VCaP (cell line): Measurements from ENCODE around the gene SETD7.
"Not testable (repeated sequence)": the region's sequence is repeated elsewhere in the genome, so short reads cannot be mapped to it uniquely, and the experiment has no call there.

ENCODE experiments used
- H3K27ac ChIP-seq: fragments of 450-650 bp; 2 replicates; pipeline ENCODE4 v1.5.1; 2017
- CTCF ChIP-seq: fragments of 450-650 bp; conservative IDR thresholded peaks from 2 replicates; pipeline ENCODE4 v1.5.1; 2017; ENCODE audit warnings: mild to moderate bottlenecking, moderate library complexity

SETD7 gene

GRCh38 chr4:139470997-139471665 is 84.9 kb downstream of the SETD7 start:
- no peak overlapping the region for H3K27ac ChIP-seq
- TF ChIP-seq CTCF: no peak

DNA sequence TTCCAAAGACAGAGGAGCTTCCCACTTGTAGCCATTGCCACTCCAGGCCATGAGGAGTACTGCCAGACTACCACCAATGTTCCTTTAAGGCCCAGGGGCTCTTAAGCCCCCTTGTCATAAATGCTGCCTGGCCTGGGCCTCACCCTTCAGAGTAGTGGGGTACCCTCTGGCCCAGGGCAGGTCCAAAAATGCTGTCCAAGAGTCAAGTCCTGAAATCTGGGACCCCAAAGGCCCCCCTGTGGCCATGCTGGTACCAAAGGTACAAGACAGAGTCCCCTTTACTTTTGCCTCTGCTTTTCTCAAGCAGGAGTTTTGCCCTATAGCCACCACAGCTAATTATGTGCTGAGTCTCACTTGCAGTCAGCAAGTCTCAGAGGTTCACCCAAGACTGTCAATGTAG is 85.7 kb downstream of the SETD7 start:
- no peak for TF ChIP-seq CTCF
- H3K27ac ChIP-seq: no peak overlapping the region

GRCh38 chr4:139469869-139470268 is 86.2 kb downstream of the SETD7 start:
- no peak overlapping the region for H3K27ac ChIP-seq
- TF ChIP-seq CTCF: no peak

DNA sequence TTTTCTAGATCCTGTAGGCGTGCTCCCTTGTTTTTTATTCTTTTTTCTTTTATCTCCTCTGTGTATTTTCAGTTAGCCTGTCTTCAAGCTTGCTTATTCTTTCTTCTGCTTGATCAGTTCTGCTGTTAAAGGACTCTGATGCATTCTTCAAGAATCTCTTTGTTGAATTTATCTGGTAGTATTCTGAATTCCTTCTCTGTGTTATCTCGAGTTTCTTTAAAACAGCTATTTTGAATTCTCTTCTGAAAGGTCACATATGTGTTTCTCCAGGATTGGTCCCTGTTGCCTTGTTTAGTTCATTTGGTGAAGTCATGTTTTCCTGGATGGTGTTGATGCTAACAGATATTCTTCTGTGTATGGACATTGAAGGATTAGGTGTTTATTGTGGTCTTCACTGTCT is 86.8 kb downstream of the SETD7 start:
- no peak for TF ChIP-seq CTCF
- no peak overlapping the region for H3K27ac ChIP-seq

- not testable (repeated sequence) for H3K27ac ChIP-seq
Measured at GRCh38 chr4:139468756-139469155, 87.3 kb downstream of the SETD7 start.

- TF ChIP-seq CTCF: no peak
- H3K27ac ChIP-seq: no peak overlapping the region
Measured at GRCh38 chr4:139465922-139466321, 90.1 kb downstream of the SETD7 start.

DNA sequence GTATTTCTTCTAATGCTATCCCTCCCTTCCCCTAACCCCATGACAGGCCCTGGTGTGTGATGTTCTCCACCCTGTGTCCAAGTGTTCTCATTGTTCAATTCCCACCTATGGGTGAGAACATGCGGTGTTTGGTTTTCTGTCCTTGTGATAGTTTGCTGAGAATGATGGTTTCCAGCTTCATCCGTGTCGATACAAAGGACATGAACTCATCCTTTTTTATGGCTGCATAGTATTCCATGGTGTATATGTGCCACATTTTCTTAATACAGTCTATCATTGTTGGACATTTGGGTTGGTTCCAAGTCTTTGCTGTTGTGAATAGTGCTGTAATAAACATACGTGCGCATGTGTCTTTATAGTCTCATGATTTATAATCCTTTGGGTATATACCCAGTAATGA is 91.5 kb downstream of the SETD7 start:
- H3K27ac ChIP-seq: not testable (repeated sequence)

GRCh38 chr4:139461022-139461628 is 94.9 kb downstream of the SETD7 start:
- H3K27ac ChIP-seq: no peak overlapping the region
- TF ChIP-seq CTCF: no peak
